WTC11 (cell line): ENCODE results near the gene DNAJC7.

Experiments used
- CTCF ChIP-seq: fragments of 200-600 bp; IDR thresholded peaks from 2 replicates; pipeline ENCODE4 v1.8.0; 2022; ENCODE audit warnings: antibody characterized with exemption
- JUN ChIP-seq: sonication (generic); formaldehyde crosslinking; IDR thresholded peaks from 2 replicates; pipeline ENCODE4 v1.8.0; 2023; ENCODE audit warnings: mild to moderate bottlenecking, missing genetic modification reagents

DNA sequence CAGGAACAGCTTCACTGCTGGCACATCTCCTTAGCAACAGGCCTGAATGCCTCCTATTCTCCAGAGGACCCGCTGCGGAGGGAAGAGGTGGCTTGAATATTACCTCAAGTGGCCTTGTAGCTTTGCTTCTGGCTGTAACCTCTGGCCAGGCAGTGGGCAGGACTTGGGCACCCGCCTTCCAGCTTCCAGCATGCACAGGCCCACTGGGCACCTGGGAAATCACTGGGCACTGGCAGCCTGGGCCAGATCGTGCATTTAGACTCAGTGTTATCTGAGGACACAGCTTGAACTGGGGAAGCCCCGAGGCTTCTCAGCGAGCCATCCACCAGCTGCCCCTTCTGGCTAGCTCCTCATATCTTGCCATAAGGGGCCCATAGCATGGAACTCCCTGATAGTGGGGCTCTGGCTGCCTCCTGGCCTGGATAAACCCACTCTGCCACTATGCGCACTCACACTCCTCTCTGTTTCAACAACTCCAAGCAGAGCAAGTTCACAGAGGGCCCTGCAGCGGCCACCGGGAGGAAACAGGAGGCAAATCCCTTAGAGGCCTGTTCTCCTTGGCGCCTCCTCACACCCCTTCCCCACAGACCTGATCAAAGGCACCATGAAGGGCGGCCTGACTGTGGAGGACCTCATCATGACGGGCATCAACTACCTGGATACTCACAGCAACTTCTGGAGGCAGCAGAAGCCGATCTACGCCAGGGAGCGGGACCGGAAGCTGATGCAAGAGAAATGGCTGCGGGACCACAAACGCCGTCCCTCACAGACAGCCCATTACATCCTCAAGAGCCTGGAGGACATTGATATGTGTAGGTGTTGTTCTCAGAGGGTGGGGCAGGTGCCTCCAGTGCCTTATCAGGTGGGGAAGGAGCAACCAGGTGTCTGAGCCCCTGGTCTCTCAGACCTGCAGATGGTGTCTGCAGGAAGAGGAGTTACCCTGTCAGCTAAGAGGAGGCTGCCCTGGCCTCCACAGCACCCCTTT is 79.0 kb downstream of the DNAJC7 start:
- TF ChIP-seq CTCF (no peak), JUN (CRISPR knock-in tag) (no peak)
